K562 (cell line): ENCODE results near the gene TMEM129. TPM values are rescaled to one million over a fixed set of nuclear protein-coding genes. Genes with fewer than 3 reads are reported as not detected.

Experiments
- CLOCK ChIP-seq: fragments of 250-450 bp; sonication (Bioruptor Pico); IDR thresholded peaks from 2 replicates; pipeline ENCODE4 v1.4.0; 2020; ENCODE audit warnings: mild to moderate bottlenecking, moderate library complexity, borderline replicate concordance
- CTCF ChIP-seq, 3 experiments: IDR thresholded peaks in 2 of 3; conservative IDR thresholded peaks in 1 of 3; 2 replicates each; pipeline ENCODE4 v1.5.1; 2011 to 2012; ENCODE audit warnings: low read length in 3 of 3, mild to moderate bottlenecking in 3 of 3, control low read depth in 2 of 3, improper control_type of control experiment in 1 of 3, inconsistent platforms in 1 of 3, low read depth in 1 of 3, mixed read lengths in 1 of 3, moderate library complexity in 1 of 3; ENCODE audit not compliant: insufficient read depth in 2 of 3
- E2F5 ChIP-seq: sonication (generic); formaldehyde crosslinking; IDR thresholded peaks from 2 replicates; pipeline ENCODE4 v1.8.0; 2022; ENCODE audit warnings: mild to moderate bottlenecking, missing genetic modification reagents
- FOSL1 ChIP-seq: fragments of 200-800 bp; sonication (Bioruptor generic); conservative IDR thresholded peaks from 2 replicates; pipeline ENCODE4 v1.6.1; 2016; ENCODE audit warnings: missing genetic modification characterization, missing compliant biosample characterization
- GTF2B ChIP-seq: IDR thresholded peaks from 2 replicates; pipeline ENCODE4 v1.6.1; 2011; ENCODE audit not compliant: insufficient read length; ENCODE audit errors: extremely low read depth
- KAT8 ChIP-seq: fragments of 450-650 bp; IDR thresholded peaks from 2 replicates; pipeline ENCODE4 v1.6.1; 2016; ENCODE audit warnings: low read depth, mild to moderate bottlenecking
- KLF1 ChIP-seq: fragments of 450-650 bp; IDR thresholded peaks from 2 replicates; pipeline ENCODE4 v1.6.1; 2016; ENCODE audit warnings: missing genetic modification characterization, missing compliant biosample characterization
- LCOR ChIP-seq: sonication (generic); formaldehyde crosslinking; IDR thresholded peaks from 2 replicates; pipeline ENCODE4 v1.8.0; 2022; ENCODE audit warnings: mild to moderate bottlenecking, missing genetic modification reagents
- LEF1 ChIP-seq: fragments of 450-650 bp; IDR thresholded peaks from 2 replicates; pipeline ENCODE4 v1.6.1; 2016; ENCODE audit warnings: mild to moderate bottlenecking
- MTA2 ChIP-seq: fragments of 450-650 bp; IDR thresholded peaks from 2 replicates; pipeline ENCODE4 v1.6.1; 2016; ENCODE audit warnings: low read depth
- PCBP2 ChIP-seq: fragments of 200-400 bp; formaldehyde crosslinking; IDR thresholded peaks from 2 replicates; pipeline ENCODE4 v1.6.1; 2018; ENCODE audit warnings: low read length, low read depth, mild to moderate bottlenecking, moderate library complexity; ENCODE audit not compliant: poor library complexity, severe bottlenecking
- PHF20 ChIP-seq: fragments of 450-650 bp; IDR thresholded peaks from 2 replicates; pipeline ENCODE4 v1.6.1; 2018; ENCODE audit not compliant: partially characterized antibody
- RAD51 ChIP-seq: fragments of 450-650 bp; IDR thresholded peaks from 2 replicates; pipeline ENCODE4 v1.7.1; 2016; ENCODE audit warnings: low read depth, mild to moderate bottlenecking, borderline replicate concordance
- SMARCC2 ChIP-seq: fragments of 450-650 bp; IDR thresholded peaks from 2 replicates; pipeline ENCODE4 v1.6.1; 2017; ENCODE audit warnings: antibody characterized with exemption, moderate library complexity, mild to moderate bottlenecking, low read depth
- SNRNP70 ChIP-seq: fragments of 200-400 bp; formaldehyde crosslinking; optimal IDR thresholded peaks from 2 replicates; pipeline ENCODE3; 2017; ENCODE audit warnings: low read depth, low read length
- SREBF2 ChIP-seq: sonication (generic); formaldehyde crosslinking; IDR thresholded peaks from 2 replicates; pipeline ENCODE4 v1.4.0; 2020; ENCODE audit warnings: mild to moderate bottlenecking, missing genetic modification reagents
- TRIM24 ChIP-seq, 2 experiments: fragments of 450-650 bp; IDR thresholded peaks; 2 replicates each; pipeline ENCODE4 v1.6.1; 2016
- ZBTB17 ChIP-seq: fragments of 450-650 bp; formaldehyde crosslinking; IDR thresholded peaks from 2 replicates; pipeline ENCODE4 v1.4.0; 2020; ENCODE audit warnings: mild to moderate bottlenecking
- ZEB2 ChIP-seq: fragments of 450-650 bp; IDR thresholded peaks from 2 replicates; pipeline ENCODE4 v1.6.1; 2016
- ZFX ChIP-seq: sonication (generic); formaldehyde crosslinking; IDR thresholded peaks from 2 replicates; pipeline ENCODE4 v1.8.0; 2022; ENCODE audit warnings: mild to moderate bottlenecking, missing genetic modification reagents, moderate library complexity
- ZNF316 ChIP-seq: fragments of 450-650 bp; IDR thresholded peaks from 2 replicates; pipeline ENCODE4 v1.6.1; 2016
- polyA plus RNA-seq, 8 experiments: library from polyadenylated mRNA; depleted of rRNA in 4 of 8; stranded (reverse) in 5 of 8; unstranded in 3 of 8; fragments of >200 nt; fragmentation: Nextera tagmentation in 2 of 8; fragmentation: Illumina TruSeq in 1 of 8; extraction: Ambion mirVana in 2 of 8; extraction: Trizol in 1 of 8; gene quantifications; 2 replicates each; pipeline versions ENCODE4 v1.2.1 to v1.2.3, GENCODE V29; 2011 to 2014; ENCODE audit warnings: inconsistent platforms in 1 of 8, missing spikeins in 1 of 8
- total RNA-seq, 7 experiments: library from RNA; depleted of rRNA in 6 of 7; stranded (reverse); fragments of >200 nt in 6 of 7; fragmentation: Illumina TruSeq in 2 of 7; extraction: Trizol in 2 of 7; gene quantifications; 2 replicates each; pipeline versions ENCODE4 v1.2.1 to v1.2.3, GENCODE V29; 2011 to 2021; ENCODE audit warnings: low replicate concordance in 1 of 7

TMEM129 gene
- total and polyA plus RNA-seq, 9 of the 15 experiments (the other 6 are each of a cell fraction or from before 2014, with no cell fraction given) = 0.34 to 47.2 (median 18.8) TPM

DNA sequence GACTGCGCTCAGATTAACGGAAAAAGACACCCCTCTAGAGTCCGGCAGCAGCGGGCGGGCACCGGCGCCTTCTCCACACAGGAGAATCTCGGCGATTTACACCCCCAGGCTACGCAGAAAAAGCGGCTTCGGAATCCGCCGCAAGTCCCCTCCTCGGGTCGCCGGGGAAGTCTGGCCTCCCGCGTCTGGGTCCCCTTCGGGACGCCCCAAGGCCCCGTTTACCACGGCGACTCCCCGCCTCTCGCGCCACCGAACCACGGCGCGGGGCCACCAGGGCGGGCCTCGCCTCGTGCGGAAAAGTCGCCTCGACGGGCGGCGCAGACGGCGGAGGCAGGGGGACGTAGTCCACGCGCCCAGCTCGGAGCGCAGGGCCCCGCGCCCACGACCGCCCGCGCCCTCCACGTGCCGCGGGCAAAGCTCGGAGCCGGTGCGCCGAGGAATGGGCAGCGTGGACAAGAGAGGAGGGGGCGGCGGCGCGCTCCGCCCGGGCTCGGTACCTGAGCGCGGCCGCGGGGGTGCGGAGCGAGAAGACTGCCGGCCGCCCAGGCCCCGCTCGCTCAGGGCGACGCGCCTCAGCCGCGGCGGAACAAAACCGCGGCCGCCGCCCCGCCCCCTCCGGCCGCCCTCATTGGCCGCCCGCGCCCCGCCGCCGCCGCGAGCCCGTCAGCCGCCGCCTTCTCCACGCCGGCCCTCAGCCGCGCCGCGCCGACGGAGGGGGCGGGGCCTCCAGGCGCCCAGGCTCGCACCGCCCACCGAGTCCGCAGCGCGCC, 37.2 kb downstream of the TMEM129 start, which contains the start of gene FAM53A (continued):
- no peak for TF ChIP-seq CLOCK (CRISPR knock-in tag)
- TF ChIP-seq SMARCC2 = no peak
- peak; percentile 38; the same call in 1 of the 2 replicates for TF ChIP-seq KLF1 (tag)
- no peak for TF ChIP-seq LEF1
- TF ChIP-seq LCOR (CRISPR knock-in tag) = no peak
- TF ChIP-seq ZEB2 = no peak
- no peak for TF ChIP-seq RAD51
- no peak for TF ChIP-seq E2F5 (CRISPR knock-in tag)
- TF ChIP-seq ZFX (CRISPR knock-in tag) = peak; percentile 89
- no peak for TF ChIP-seq FOSL1 (tag)
- no peak for TF ChIP-seq MTA2
- TF ChIP-seq ZBTB17 (CRISPR knock-in tag) = no peak
- no peak for TF ChIP-seq GTF2B
- no peak for TF ChIP-seq SREBF2 (CRISPR knock-in tag)
- peak in 1 of 2 experiments; percentile 54; a peak in 1 of 4 replicates for TF ChIP-seq TRIM24 (IDR thresholded peaks at IDR 0.05)
- no peak for TF ChIP-seq PHF20
- TF ChIP-seq KAT8 = no peak
- no peak for TF ChIP-seq SNRNP70
- no peak for TF ChIP-seq PCBP2
- TF ChIP-seq ZNF316 = no peak
- TF ChIP-seq CTCF (IDR thresholded peaks at IDR 0.05 in 2 of 3, conservative IDR thresholded peaks at IDR 0.05 in 1 of 3; ENCODE audit: insufficient read depth in 2 of 3, low read depth in 1 of 3, low read length in 3 of 3) = no peak
